ENCODE measurements around the gene TMEM39B. TPM values are rescaled to one million over a fixed set of nuclear protein-coding genes. Genes with fewer than 3 reads are reported as not detected.
"Not testable (repeated sequence)": the region's sequence is repeated elsewhere in the genome, so short reads cannot be mapped to it uniquely, and the experiment has no call there.

The TMEM39B gene
- total RNA-seq, 1 experiment from 2014 or later: 2.6 TPM

DNA sequence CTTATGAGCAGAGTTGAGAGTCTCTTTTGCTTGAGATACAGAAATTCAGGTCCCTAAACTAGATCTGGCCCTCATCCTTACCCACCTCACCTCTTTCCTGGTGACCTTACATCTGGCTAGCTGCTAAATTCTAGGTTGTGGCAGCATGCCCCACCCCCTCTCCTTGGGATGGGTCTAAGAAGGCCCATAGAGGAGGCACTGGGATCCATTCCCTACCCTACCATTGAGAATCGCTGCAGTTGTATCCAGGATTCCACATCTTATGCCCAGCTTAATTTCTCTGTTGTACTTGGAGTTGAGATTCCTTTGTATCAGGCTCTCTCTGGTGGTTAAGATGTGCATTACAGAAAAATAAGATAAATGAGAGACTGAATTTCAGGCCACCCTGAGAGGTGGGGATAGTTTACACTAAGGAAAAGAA lies 9.5 kb upstream of the TMEM39B start:
- in situ Hi-C loops (cut with HindIII; ENCODE audit: low pct_unique_long_range_greater_than_20kb, low sequenced_read_pairs): no loop called here
- DNase-seq (ENCODE audit: low read depth, low spot score): peak; percentile 81

DNA sequence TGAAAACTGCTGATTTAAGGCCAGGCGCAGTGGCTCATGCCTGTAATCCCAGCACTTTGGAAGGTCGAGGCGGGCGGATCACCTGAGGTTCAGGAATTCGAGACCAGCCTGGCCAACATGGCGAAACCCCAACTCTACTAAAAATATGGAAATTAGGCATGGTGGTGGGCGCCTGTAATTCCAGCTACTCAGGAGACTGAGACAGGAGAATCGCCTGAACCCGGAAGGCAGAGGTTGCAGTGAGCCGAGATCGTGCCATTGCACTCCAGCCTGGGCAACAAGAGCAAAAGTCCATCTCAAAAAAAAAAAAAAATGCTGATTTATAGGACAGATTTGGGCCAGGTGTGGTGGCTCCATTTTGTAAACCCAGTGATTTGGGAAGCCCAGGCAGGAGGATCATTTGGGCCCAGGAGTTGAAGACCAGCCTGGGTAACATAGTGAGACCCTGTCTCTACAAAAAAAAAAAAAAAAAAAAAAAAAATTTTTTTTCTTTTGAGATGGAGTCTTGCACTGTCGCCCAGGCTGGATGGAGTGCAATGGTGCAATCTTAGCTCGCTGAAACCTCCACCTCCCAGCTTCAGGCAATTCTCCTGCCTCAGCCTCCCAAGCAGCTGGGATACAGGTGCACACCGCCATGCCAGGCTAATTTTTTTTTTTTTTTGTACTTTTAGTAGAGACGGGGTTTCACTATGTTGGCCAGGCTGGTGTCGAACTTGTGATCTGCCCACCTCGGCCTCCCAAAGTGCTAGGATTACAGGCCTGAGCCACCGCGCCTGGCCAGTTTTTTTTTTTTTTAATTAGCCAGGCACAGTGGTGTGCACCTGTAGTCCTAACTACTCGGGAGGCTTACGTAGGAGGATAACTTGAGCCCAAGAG lies 6.9 kb upstream of the TMEM39B start:
- in situ Hi-C loops (cut with HindIII; ENCODE audit: low pct_unique_long_range_greater_than_20kb, low sequenced_read_pairs); DNase-seq (ENCODE audit: low read depth, low spot score): not testable (repeated sequence)

DNA sequence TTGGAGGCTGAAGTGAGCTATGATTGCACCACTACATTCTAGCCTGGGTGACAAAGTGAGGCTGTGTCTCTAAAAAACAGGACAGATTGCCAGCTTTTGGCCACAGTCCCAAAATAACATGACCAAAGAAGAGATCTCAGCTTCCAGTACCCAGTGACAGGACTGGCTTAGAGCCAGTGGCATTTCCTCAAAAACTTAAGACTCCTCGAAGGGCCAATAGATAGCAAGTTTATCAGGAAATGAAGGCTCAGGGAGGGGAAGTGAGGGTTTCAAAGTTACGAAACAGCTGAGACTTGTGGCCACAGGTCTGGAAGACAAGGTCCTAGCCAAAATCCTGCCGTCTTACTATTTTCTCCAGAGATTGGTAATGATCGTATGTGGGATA lies 6.3 kb upstream of the TMEM39B start:
- DNase-seq (ENCODE audit: low read depth, low spot score): peak; percentile 41
- in situ Hi-C loops (cut with HindIII; ENCODE audit: low pct_unique_long_range_greater_than_20kb, low sequenced_read_pairs): no loop called here

DNA sequence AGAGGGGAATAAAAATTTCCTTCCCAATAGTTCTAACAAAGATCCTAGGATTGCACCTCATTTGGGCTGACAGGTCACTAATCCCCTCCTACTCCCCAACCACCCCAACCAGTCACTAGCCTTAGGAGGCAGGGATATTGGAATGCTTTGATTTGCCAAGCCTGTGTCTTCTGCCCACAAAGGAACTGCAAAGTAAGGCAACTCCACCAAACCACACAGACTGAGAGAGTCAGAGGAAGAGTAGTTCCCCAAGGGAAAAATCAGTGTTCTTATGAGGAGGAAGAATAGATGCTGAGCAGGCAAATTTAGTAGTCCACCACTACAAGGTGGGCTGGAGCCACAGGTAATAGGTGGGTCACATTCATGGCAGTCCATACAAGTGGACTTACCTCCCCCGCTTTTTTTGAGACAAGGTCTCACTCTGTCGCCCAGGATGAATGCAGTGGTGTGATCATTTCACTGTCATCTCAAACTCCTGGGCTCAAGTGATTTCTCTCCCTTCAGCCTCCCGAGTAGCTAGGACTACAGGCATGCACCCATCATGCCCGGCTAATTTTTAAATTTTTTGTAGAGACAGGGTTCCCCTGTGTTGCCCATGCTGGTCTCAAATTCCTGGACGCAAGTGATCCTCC lies 3.7 kb upstream of the TMEM39B start:
- in situ Hi-C loops (cut with HindIII; ENCODE audit: low pct_unique_long_range_greater_than_20kb, low sequenced_read_pairs): no loop called here
- no peak for DNase-seq (ENCODE audit: low read depth, low spot score)

DNA sequence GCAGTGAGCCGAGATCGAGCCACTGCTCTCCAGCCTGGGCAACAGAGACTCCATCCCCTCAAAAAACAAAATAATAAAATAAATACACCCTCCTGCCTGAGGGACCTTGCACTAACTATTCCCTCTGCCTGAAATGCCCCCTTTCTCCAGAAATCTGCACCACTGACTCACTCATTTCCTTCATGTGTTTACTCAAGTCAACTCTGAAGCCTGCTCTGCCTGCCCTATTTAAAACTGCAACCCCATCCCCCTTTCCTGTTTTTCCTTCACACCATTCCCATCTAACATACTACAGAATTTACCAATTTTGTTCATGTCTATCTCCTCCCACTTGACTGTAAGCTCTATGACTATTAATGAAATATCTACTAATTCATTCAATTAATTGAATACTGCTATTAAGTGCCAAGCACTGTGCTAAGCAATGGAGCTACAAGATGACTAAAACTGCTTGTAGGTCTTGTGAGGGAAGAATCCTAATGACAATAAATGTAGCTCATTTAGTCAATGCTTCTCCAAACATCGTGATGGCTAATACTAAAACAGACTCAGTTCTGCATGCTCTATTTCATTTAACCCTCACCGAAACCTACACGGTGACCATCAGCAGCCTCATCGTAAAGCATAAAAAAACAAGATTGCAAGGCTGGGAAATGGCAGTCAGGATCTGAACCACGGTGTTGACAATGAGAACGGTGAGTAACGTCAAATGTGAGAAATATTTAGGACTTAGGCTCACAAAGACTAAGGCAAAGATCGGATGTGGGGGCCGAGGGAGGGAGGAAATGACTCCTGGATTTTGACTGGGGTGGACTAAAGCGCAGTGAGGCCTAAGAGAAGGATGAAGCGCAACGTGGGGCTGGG lies 749 bp upstream of the TMEM39B start:
- DNase-seq (ENCODE audit: low read depth, low spot score): no peak
- in situ Hi-C loops (cut with HindIII; ENCODE audit: low pct_unique_long_range_greater_than_20kb, low sequenced_read_pairs): no loop called here

- in situ Hi-C loops (cut with HindIII; ENCODE audit: low pct_unique_long_range_greater_than_20kb, low sequenced_read_pairs): no loop called here
- DNase-seq (ENCODE audit: low read depth, low spot score): no peak
Observed at GRCh38 chr1:32073299-32074229, 825 bp downstream of the TMEM39B start.

- no peak for DNase-seq (ENCODE audit: low read depth, low spot score)
- in situ Hi-C loops (cut with HindIII; ENCODE audit: low pct_unique_long_range_greater_than_20kb, low sequenced_read_pairs): no loop called here
Observed at GRCh38 chr1:32074841-32075240, 2.1 kb downstream of the TMEM39B start.

- no peak for DNase-seq (ENCODE audit: low read depth, low spot score)
- in situ Hi-C loops (cut with HindIII; ENCODE audit: low pct_unique_long_range_greater_than_20kb, low sequenced_read_pairs): no loop called here
Observed at GRCh38 chr1:32077451-32077850, 4.7 kb downstream of the TMEM39B start.

GRCh38 chr1:32082022-32082421 lies 9.3 kb downstream of the TMEM39B start:
- in situ Hi-C loops (cut with HindIII; ENCODE audit: low pct_unique_long_range_greater_than_20kb, low sequenced_read_pairs): no loop called here
- no peak for DNase-seq (ENCODE audit: low read depth, low spot score)

DNA sequence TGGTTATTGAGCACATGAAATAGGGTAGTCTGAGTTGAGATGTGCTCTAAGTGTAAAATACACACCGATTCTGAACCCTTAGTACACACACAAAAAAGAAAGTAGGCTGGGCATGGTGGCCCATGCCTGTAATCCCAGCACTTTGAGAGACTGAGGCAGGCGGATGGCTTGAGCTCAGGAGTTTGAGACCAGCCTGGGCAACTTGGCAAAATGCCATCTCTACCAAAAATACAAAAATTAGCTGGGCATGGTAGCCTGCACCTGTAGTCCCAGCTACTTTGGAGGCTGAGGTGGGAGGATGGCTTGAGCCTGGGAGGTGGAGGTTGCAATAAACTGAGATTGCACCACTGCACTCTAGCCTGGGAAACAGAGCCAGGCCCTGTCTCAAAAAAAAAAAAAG lies 13.6 kb downstream of the TMEM39B start:
- DNase-seq (ENCODE audit: low read depth, low spot score); in situ Hi-C loops (cut with HindIII; ENCODE audit: low pct_unique_long_range_greater_than_20kb, low sequenced_read_pairs): not testable (repeated sequence)

GRCh38 chr1:32091176-32091575 lies 18.4 kb downstream of the TMEM39B start:
- in situ Hi-C loops (cut with HindIII; ENCODE audit: low pct_unique_long_range_greater_than_20kb, low sequenced_read_pairs): no loop called here
- DNase-seq (ENCODE audit: low read depth, low spot score): no peak

DNA sequence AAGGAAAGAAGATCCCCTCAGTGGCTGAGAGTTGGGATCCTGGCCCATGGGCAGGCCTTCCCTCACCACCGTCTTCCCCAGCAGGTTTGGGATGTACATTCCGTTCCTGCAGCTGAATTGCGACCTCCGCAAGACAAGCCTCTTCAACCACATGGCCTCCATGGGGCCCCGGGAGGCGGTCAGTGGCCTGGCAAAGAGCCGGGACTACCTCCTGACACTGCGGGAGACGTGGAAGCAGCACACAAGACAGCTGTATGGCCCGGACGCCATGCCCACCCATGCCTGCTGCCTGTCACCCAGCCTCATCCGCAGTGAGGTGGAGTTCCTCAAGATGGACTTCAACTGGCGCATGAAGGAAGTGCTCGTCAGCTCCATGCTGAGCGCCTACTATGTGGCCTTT lies 18.9 kb downstream of the TMEM39B start:
- DNase-seq (ENCODE audit: low read depth, low spot score): no peak
- in situ Hi-C loops (cut with HindIII; ENCODE audit: low pct_unique_long_range_greater_than_20kb, low sequenced_read_pairs): no loop called here

DNA sequence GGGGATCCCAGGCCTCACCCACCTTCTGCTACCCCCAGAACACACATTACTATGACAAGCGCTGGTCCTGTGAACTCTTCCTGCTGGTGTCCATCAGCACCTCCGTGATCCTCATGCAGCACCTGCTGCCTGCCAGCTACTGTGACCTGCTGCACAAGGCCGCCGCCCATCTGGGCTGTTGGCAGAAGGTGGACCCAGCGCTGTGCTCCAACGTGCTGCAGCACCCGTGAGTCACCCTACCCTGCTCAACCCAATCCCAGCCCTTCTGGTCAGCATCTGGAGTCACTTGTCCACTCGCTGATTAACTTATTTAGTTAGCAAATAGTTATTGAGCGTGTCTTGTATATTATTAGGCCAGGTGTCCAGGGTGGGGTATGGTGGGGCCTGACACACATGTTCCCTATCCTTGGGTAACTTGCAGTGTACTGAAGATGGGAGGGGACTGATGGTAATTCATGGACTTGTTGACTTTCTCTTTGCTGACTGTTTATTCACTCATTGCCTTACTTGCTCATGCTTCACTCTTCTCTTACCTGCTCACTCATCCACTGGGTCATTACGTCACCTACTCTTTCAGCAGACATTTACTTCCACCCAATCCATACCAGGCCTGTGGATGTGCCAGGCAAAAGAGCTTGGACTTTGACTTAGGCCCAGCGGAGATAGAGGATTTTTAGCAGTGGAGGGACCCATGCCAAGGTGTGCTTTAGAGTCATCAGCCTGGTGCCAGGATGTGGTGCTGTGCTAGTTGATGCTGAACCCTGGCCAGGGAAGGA lies 22.2 kb downstream of the TMEM39B start:
- DNase-seq (ENCODE audit: low read depth, low spot score): no peak
- in situ Hi-C loops (cut with HindIII; ENCODE audit: low pct_unique_long_range_greater_than_20kb, low sequenced_read_pairs): no loop called here

- in situ Hi-C loops (cut with HindIII; ENCODE audit: low pct_unique_long_range_greater_than_20kb, low sequenced_read_pairs): no loop called here
- no peak for DNase-seq (ENCODE audit: low read depth, low spot score)
Observed at GRCh38 chr1:32099426-32099825, 26.7 kb downstream of the TMEM39B start.

- in situ Hi-C loops (cut with HindIII; ENCODE audit: low pct_unique_long_range_greater_than_20kb, low sequenced_read_pairs): no loop called here
- DNase-seq (ENCODE audit: low read depth, low spot score): no peak
Observed at GRCh38 chr1:32100359-32100758, 27.6 kb downstream of the TMEM39B start.

- in situ Hi-C loops (cut with HindIII; ENCODE audit: low pct_unique_long_range_greater_than_20kb, low sequenced_read_pairs): no loop called here
- DNase-seq (ENCODE audit: low read depth, low spot score): no peak
Observed at GRCh38 chr1:32100807-32101708, 28.3 kb downstream of the TMEM39B start.
